Keratinocyte (primary cell): Measurements from ENCODE around the gene SCMH1. TPM values are rescaled to one million over a fixed set of nuclear protein-coding genes. Genes with fewer than 3 reads are reported as not detected.

ENCODE experiments used
- DNase-seq: peaks from one replicate; pipeline ENCODE4 v3.0.0-alpha.2; 2011; ENCODE audit warnings: low read depth, missing footprints, low spot score
- FAIRE-seq: peaks from 2 replicates; lab custom pipeline; 2011; peaks lifted over from hg19 to GRCh38; lab: Jason Lieb, UNC
- H2AFZ ChIP-seq: 2 replicates; pipeline ENCODE4 v1.6.0; 2012; ENCODE audit warnings: low read length, control low read depth, inconsistent platforms; ENCODE audit not compliant: control insufficient read depth
- H3K27ac ChIP-seq: 2 replicates; pipeline ENCODE4 v1.5.1; 2011; ENCODE audit warnings: low read length; ENCODE audit not compliant: control insufficient read depth, insufficient read depth
- H3K27me3 ChIP-seq: 3 replicates; pipeline ENCODE4 v1.6.0; 2011; ENCODE audit warnings: low read length; ENCODE audit not compliant: control insufficient read depth, insufficient read depth; ENCODE audit errors: extremely low read depth
- H3K36me3 ChIP-seq, 2 experiments: 2 replicates in 1 of 2; 3 replicates in 1 of 2; pipeline ENCODE4 v1.5.1; 2011; ENCODE audit warnings: low read length in 2 of 2, mild to moderate bottlenecking in 1 of 2; ENCODE audit not compliant: control insufficient read depth in 2 of 2, insufficient read depth in 2 of 2; ENCODE audit errors: extremely low read depth in 1 of 2
- H3K4me1 ChIP-seq: 3 replicates; pipeline ENCODE4 v1.5.1; 2011; ENCODE audit warnings: low read length; ENCODE audit not compliant: control insufficient read depth, insufficient read depth; ENCODE audit errors: extremely low read depth
- H3K4me2 ChIP-seq: 3 replicates; pipeline ENCODE4 v1.6.0; 2011; ENCODE audit warnings: low read depth, low read length; ENCODE audit not compliant: control insufficient read depth, insufficient read depth; ENCODE audit errors: extremely low read depth
- H3K4me3 ChIP-seq, 3 experiments: fragments of 200-600 bp in 1 of 3; sonication (generic) in 1 of 3; 2 replicates in 2 of 3; 3 replicates in 1 of 3; pipeline ENCODE4 v1.5.1; 2011 to 2016; ENCODE audit warnings: low read length in 3 of 3, mild to moderate bottlenecking in 3 of 3, control low read depth in 2 of 3, inconsistent platforms in 1 of 3, low read depth in 1 of 3, mixed read lengths in 1 of 3, mixed run types in 1 of 3, moderate library complexity in 1 of 3; ENCODE audit not compliant: control insufficient read depth in 2 of 3, insufficient read depth in 2 of 3; ENCODE audit errors: extremely low read depth in 1 of 3
- H3K79me2 ChIP-seq: 2 replicates; pipeline ENCODE4 v1.6.0; 2012; ENCODE audit warnings: low read length; ENCODE audit not compliant: control insufficient read depth, insufficient read depth
- H3K9ac ChIP-seq: 3 replicates; pipeline ENCODE4 v1.6.0; 2011; ENCODE audit warnings: low read length; ENCODE audit not compliant: control insufficient read depth, insufficient read depth; ENCODE audit errors: extremely low read depth
- H3K9me1 ChIP-seq: 3 replicates; pipeline ENCODE4 v1.6.0; 2011; ENCODE audit warnings: low read length; ENCODE audit not compliant: control insufficient read depth, insufficient read depth; ENCODE audit errors: extremely low read depth
- H3K9me3 ChIP-seq: 2 replicates; pipeline ENCODE4 v1.5.1; 2012; ENCODE audit warnings: low read depth, low read length; ENCODE audit not compliant: control insufficient read depth
- H4K20me1 ChIP-seq: 3 replicates; pipeline ENCODE4 v1.6.0; 2011; ENCODE audit warnings: low read length; ENCODE audit not compliant: control insufficient read depth, insufficient read depth; ENCODE audit errors: extremely low read depth
- EZH2 ChIP-seq: IDR thresholded peaks from one replicate; pipeline ENCODE4 v1.6.1; 2012; ENCODE audit warnings: inconsistent platforms, mild to moderate bottlenecking, low read length, moderate library complexity
- dilution Hi-C: fragments of 300-500 bp; cut with MboI; formaldehyde crosslinking; loops from one replicate; pipeline ENCODE4 v1.7.0; 2020; ENCODE audit warnings: low sequenced_read_pairs; ENCODE audit not compliant: extremely low pct_ligation_motif_present
- polyA plus RNA-seq, 5 experiments: library from polyadenylated mRNA; depleted of rRNA in 3 of 5; stranded (reverse) in 3 of 5; stranded (forward) in 1 of 5; unstranded in 1 of 5; fragments of >200 nt; gene quantifications; 1 replicate in 1 of 5; 2 replicates in 3 of 5; 3 replicates in 1 of 5; pipeline versions ENCODE4 v1.2.1 to v1.2.3, GENCODE V29; 2011 to 2012; ENCODE audit warnings: missing spikeins in 2 of 5, low read depth in 1 of 5, low replicate concordance in 1 of 5
- TF ChIP-seq, protein P1 (sequence below), 3 experiments: IDR thresholded peaks in 1 of 3; conservative IDR thresholded peaks in 1 of 3; optimal IDR thresholded peaks in 1 of 3; 2 replicates in 2 of 3; 3 replicates in 1 of 3; pipeline versions ENCODE3 to v1.5.1; 2011; ENCODE audit warnings: low read length in 3 of 3, mild to moderate bottlenecking in 3 of 3, moderate library complexity in 2 of 3, control low read depth in 1 of 3, inconsistent platforms in 1 of 3; ENCODE audit not compliant: insufficient read depth in 2 of 3; ENCODE audit errors: extremely low read depth in 1 of 3

The SCMH1 gene
- polyA plus RNA-seq, 1 donor (not counting 4 experiments of a cell fraction or from before 2014, with no cell fraction given) = 29.9 TPM

DNA sequence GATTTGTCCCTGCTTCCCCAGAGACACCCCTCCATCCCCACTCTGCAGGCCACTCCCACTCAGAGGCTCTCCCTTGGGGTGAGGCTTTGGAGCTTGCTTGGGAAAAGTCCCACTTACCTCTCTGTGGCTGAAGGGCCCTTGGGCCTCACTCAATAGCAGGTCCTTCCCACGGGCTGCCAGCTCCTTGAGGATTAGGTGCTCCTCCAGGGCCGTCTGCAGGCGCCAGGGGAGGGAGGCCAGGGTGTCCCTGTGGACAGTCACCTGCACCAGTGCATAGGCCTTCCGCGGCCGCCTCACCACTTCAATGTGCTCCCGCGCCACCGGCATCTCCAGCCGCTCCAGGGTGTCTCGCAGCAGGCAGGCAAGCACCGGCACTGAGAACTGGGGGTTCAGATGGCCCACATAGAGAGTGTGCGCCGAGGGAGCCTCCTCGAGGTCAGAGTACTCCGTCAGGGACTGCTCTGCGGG, 222.0 kb downstream of the SCMH1 start:
- DNase-seq (no peak), FAIRE-seq (no peak)
- TF ChIP-seq, protein P1, sequence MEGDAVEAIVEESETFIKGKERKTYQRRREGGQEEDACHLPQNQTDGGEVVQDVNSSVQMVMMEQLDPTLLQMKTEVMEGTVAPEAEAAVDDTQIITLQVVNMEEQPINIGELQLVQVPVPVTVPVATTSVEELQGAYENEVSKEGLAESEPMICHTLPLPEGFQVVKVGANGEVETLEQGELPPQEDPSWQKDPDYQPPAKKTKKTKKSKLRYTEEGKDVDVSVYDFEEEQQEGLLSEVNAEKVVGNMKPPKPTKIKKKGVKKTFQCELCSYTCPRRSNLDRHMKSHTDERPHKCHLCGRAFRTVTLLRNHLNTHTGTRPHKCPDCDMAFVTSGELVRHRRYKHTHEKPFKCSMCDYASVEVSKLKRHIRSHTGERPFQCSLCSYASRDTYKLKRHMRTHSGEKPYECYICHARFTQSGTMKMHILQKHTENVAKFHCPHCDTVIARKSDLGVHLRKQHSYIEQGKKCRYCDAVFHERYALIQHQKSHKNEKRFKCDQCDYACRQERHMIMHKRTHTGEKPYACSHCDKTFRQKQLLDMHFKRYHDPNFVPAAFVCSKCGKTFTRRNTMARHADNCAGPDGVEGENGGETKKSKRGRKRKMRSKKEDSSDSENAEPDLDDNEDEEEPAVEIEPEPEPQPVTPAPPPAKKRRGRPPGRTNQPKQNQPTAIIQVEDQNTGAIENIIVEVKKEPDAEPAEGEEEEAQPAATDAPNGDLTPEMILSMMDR (optimal IDR thresholded peaks at IDR 0.05 in 1 of 3, IDR thresholded peaks at IDR 0.05 in 1 of 3, conservative IDR thresholded peaks at IDR 0.05 in 1 of 3; ENCODE audit: extremely low read depth in 1 of 3, insufficient read depth in 2 of 3, low read length in 3 of 3) = no peak
- no peak for TF ChIP-seq EZH2
- no peak overlapping the region for H2AFZ ChIP-seq
- H3K4me3 ChIP-seq = no peak overlapping the region
- H3K27ac ChIP-seq = no peak overlapping the region
- H4K20me1 ChIP-seq = peaks cover 9% of the 10 kb centered on the region
- no peaks in the 10 kb centered on the region for H3K27me3 ChIP-seq
- peaks cover 2% of the 10 kb centered on the region for H3K9me1 ChIP-seq
- peaks cover 19 to 30% of the 10 kb centered on the region in 2 experiments for H3K36me3 ChIP-seq
- no peak overlapping the region for H3K9ac ChIP-seq
- no peak overlapping the region for H3K4me2 ChIP-seq
- H3K4me1 ChIP-seq = no peaks in the 10 kb centered on the region
- H3K79me2 ChIP-seq = no peaks in the 10 kb centered on the region
- dilution Hi-C loops = no loop called here
- no peaks in the 10 kb centered on the region for H3K9me3 ChIP-seq

DNA sequence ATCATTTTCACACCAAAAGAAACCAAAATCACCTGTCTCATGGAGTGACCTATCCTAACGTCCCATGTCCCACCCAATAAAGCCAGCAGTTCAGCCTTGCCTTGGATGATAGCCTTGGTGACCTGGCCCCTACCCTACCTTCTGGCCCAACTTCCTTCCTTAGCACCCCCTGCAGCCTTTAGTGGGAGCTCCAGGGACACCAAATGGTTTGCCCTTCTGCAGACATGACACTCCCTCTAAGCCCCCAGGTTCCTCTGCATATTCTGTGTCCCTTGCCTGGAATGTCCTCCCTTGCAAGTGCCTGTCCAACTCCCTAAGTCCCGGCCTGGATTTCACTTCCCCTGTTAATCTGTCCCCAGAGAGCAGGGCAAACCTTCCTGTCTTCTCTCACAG, 222.8 kb downstream of the SCMH1 start:
- Histone ChIP-seq H3K4me3 (no peak overlapping the region), H3K36me3 (peaks cover 22 to 35% of the 10 kb centered on the region in 2 experiments), H2AFZ (no peak overlapping the region), H3K79me2 (no peaks in the 10 kb centered on the region), H3K27ac (no peak overlapping the region), H3K4me2 (no peak overlapping the region), H3K27me3 (no peaks in the 10 kb centered on the region), H3K9ac (no peak overlapping the region), H3K9me1 (peaks cover 2% of the 10 kb centered on the region), H3K4me1 (no peaks in the 10 kb centered on the region), H4K20me1 (peaks cover 9% of the 10 kb centered on the region), H3K9me3 (no peaks in the 10 kb centered on the region)
- DNase-seq (no peak), FAIRE-seq (no peak)
- dilution Hi-C loops = no loop called here
- TF ChIP-seq, protein P1 (optimal IDR thresholded peaks at IDR 0.05 in 1 of 3, IDR thresholded peaks at IDR 0.05 in 1 of 3, conservative IDR thresholded peaks at IDR 0.05 in 1 of 3; ENCODE audit: extremely low read depth in 1 of 3, insufficient read depth in 2 of 3, low read length in 3 of 3) = no peak
- TF ChIP-seq EZH2 = no peak
